ENCODE results near the gene MARCHF4.

MARCHF4 gene

GRCh38 chr2:216371721-216372702 is at the start of gene MARCHF4:
TSS of gene MARCHF4 (minus strand) at chr2:216372483. CDS start at chr2:216370260, 2,223 bp downstream.
- DNase-seq (ENCODE audit: low read depth in 2 of 2): peak; percentile 90 to 92
- no peak for TF ChIP-seq CTCF (IDR thresholded peaks at IDR 0.05; ENCODE audit: low read depth, low read length)
- peak within 1 kb of the TSS; percentile 55 to 71 for H3K4me3 ChIP-seq (replicated peaks in 1 of 2; ENCODE audit: low read depth in 2 of 2, low read length in 2 of 2)

- DNase-seq (ENCODE audit: low read depth in 2 of 2): no peak
- TF ChIP-seq CTCF (IDR thresholded peaks at IDR 0.05; ENCODE audit: low read depth, low read length): no peak
- H3K4me3 ChIP-seq (replicated peaks in 1 of 2; ENCODE audit: low read depth in 2 of 2, low read length in 2 of 2): no peak overlapping the region
Observed at GRCh38 chr2:216420367-216421101, 48.3 kb upstream of the MARCHF4 start.

- DNase-seq (ENCODE audit: low read depth in 2 of 2): no peak
- TF ChIP-seq CTCF (IDR thresholded peaks at IDR 0.05; ENCODE audit: low read depth, low read length): no peak
Observed at GRCh38 chr2:216418981-216419380, 46.7 kb upstream of the MARCHF4 start.

GRCh38 chr2:216416571-216417307 is 44.5 kb upstream of the MARCHF4 start:
- H3K4me3 ChIP-seq (replicated peaks in 1 of 2; ENCODE audit: low read depth in 2 of 2, low read length in 2 of 2): no peak overlapping the region
- no peak for TF ChIP-seq CTCF (IDR thresholded peaks at IDR 0.05; ENCODE audit: low read depth, low read length)
- DNase-seq (ENCODE audit: low read depth in 2 of 2): no peak

More at GRCh38 chr2:216418981-216419380, 46.7 kb upstream of the MARCHF4 start:
- no peak overlapping the region for H3K4me3 ChIP-seq (replicated peaks in 1 of 2; ENCODE audit: low read depth in 2 of 2, low read length in 2 of 2)

GRCh38 chr2:216415541-216415940 is 43.3 kb upstream of the MARCHF4 start:
- TF ChIP-seq CTCF (IDR thresholded peaks at IDR 0.05; ENCODE audit: low read depth, low read length): no peak
- no peak overlapping the region for H3K4me3 ChIP-seq (replicated peaks in 1 of 2; ENCODE audit: low read depth in 2 of 2, low read length in 2 of 2)
- DNase-seq (ENCODE audit: low read depth in 2 of 2): no peak

- H3K4me3 ChIP-seq (replicated peaks in 1 of 2; ENCODE audit: low read depth in 2 of 2, low read length in 2 of 2): no peak overlapping the region
- no peak for DNase-seq (ENCODE audit: low read depth in 2 of 2)
- TF ChIP-seq CTCF (IDR thresholded peaks at IDR 0.05; ENCODE audit: low read depth, low read length): no peak
Observed at GRCh38 chr2:216414772-216415319, 42.6 kb upstream of the MARCHF4 start.
